Neuron (in vitro differentiated cells): ENCODE measurements around the gene IL10RA.

ENCODE experiments used
- H2AFZ ChIP-seq: one replicate; pipeline ENCODE4 v1.6.1; 2013; ENCODE audit warnings: low read depth, mild to moderate bottlenecking, inconsistent platforms, low read length, moderate library complexity
- H3K27me3 ChIP-seq: one replicate; pipeline ENCODE4 v1.6.1; 2013; ENCODE audit warnings: low read length; ENCODE audit not compliant: insufficient read depth
- H3K36me3 ChIP-seq: one replicate; pipeline ENCODE4 v1.6.1; 2013; ENCODE audit warnings: low read length; ENCODE audit not compliant: insufficient read depth
- H3K4me1 ChIP-seq: one replicate; pipeline ENCODE4 v1.6.1; 2013; ENCODE audit warnings: low read length; ENCODE audit not compliant: insufficient read depth
- H3K4me3 ChIP-seq: 2 replicates; pipeline ENCODE4 v1.5.1; 2013; ENCODE audit warnings: mild to moderate bottlenecking, low read length, moderate library complexity
- H3K9me3 ChIP-seq: one replicate; pipeline ENCODE4 v1.6.1; 2013; ENCODE audit warnings: low read length

The IL10RA gene

DNA sequence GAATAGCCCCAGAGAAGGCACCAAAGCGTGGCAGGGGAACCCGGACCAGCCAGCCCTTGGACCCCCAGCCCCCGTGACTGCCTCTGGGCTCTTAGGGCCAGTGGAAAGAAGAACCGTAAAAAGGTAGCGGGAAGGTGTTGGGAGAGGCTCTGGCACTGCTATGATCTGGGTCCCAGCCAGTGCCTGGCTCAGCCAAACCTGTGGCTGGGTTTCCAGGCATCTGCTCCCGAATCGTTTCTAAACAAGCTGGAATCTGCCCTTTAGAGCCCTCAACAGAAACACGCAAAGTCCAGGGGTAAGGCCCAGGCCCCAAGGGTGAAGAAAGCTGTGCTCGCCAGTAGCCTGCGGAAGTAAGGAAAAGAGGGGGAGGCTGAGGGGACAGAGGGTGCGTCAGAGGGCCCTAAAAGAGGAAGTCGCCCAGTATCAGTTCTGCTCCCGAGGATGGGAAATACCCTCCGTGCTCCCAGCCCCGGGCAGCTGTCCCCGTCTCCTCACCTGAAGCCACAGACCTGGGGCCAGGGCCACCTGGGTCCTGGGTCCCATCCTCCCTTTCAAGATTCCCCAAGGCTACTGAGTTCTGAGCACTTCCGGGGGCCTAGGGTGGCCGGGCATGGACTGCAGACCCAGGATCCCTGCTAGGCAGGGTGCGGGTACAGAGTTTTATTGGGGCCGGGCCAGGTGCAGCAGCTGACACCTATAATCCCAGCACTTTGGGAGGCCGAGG lies 24.7 kb downstream of the IL10RA start:
- H3K4me1 ChIP-seq: no peaks in the 10 kb centered on the region
- H3K27me3 ChIP-seq: peaks cover 3% of the 10 kb centered on the region
- H2AFZ ChIP-seq: no peak overlapping the region
- no peaks in the 10 kb centered on the region for H3K36me3 ChIP-seq
- H3K9me3 ChIP-seq: no peaks in the 10 kb centered on the region
- H3K4me3 ChIP-seq: no peak overlapping the region

DNA sequence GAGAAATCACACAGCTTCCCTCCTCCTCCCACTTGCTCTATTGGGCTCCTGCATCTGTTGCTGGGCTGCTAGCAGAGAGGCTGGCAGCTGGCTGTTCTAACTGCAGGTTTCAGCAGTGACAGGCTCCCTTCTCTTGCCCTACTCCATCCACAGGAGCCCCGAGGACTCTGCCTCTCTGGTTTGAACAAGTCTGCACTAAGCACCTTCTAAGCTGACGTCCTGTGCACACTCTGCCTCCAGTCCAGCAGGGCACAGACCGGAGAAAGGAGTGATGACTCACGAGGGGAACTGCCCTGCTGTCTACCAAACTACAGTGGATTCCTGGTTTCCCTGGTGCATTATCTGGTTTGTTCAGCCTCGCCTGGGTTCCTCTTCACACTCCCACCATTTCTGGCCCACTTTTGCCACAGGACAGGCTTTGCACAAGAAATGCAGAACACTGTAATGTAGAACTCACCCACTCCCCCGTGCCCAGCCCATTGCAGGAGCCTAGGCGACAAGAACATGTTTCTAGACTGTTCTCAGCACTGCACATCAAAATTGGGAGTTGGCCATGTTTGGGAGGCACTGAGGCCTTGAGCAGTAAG lies 26.0 kb downstream of the IL10RA start:
- H3K36me3 ChIP-seq: no peaks in the 10 kb centered on the region
- H3K9me3 ChIP-seq: no peaks in the 10 kb centered on the region
- peaks cover 6% of the 10 kb centered on the region for H3K27me3 ChIP-seq
- no peaks in the 10 kb centered on the region for H3K4me1 ChIP-seq
- no peak overlapping the region for H2AFZ ChIP-seq
- H3K4me3 ChIP-seq: no peak overlapping the region

DNA sequence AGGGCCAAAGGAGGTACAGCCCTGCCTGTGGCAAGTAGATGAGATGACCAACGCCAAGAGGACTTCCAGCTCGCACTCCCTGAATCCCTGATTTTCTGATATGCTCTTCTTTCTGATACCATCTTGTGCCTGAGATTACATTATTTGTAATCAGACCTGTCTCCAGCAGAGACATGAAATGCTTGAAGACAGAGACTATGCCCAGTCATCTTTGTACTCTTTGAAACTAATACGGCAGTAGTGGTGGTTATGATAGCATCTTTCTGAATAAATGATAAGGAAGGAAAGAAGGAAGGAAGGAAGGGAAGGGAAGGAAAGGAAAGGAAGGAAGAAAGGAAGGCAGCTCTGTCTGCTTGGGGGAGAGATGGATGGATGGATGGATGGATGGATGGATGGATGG lies 27.8 kb downstream of the IL10RA start:
- H3K9me3 ChIP-seq: no peaks in the 10 kb centered on the region
- peaks cover 11% of the 10 kb centered on the region for H3K27me3 ChIP-seq

DNA sequence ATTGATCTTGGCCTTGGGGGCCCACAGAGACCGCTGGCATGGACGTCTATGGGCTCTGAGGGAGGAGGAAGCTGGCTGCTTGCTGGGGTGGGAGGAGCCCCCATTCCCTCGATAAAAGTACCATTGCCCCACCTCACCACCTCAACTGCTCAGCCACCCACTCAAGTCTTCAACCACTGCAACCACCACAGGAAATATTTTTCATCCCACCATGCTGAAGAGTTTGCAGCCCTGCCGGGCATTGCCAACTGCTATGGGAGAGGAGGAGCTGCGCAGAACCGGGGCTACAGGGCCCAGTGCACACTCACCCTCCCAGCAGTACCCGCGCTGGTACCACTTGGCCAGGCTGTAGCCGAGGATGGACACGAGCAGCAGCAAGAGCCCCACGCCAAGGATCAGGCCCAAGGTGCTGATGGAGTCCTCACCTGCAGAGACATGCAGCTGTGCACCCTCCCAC lies 29.2 kb downstream of the IL10RA start:
- Histone ChIP-seq H3K4me3 (no peak overlapping the region), H3K36me3 (no peaks in the 10 kb centered on the region), H3K4me1 (no peaks in the 10 kb centered on the region), H3K27me3 (peaks cover 11% of the 10 kb centered on the region), H2AFZ (no peak overlapping the region), H3K9me3 (no peaks in the 10 kb centered on the region)

More for the DNA sequence above, 27.8 kb downstream of the IL10RA start:
- H3K36me3 ChIP-seq: no peaks in the 10 kb centered on the region
- H3K4me1 ChIP-seq: no peaks in the 10 kb centered on the region
- no peak overlapping the region for H2AFZ ChIP-seq
- no peak overlapping the region for H3K4me3 ChIP-seq

DNA sequence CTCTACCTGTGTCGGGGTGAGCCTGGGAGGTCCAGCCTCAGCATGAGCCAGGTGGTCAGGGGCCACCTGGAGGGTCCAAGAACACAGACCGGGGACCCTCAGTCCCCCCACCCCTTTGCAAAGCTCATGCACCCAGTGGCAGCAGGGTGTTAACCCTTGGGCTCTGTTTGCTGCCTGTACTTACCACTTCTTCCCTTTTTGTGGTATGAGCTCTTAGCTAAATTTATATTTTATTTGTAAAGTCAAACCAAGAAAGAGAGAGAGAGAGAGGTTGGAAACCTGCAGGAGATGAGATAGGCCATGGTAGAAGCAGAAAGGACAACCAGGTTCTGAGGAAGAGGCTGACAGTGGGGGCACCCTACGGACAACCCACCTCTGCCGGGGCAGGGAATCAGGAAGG lies 29.9 kb downstream of the IL10RA start:
- peaks cover 9% of the 10 kb centered on the region for H3K27me3 ChIP-seq
- H3K36me3 ChIP-seq: no peaks in the 10 kb centered on the region
- H3K9me3 ChIP-seq: no peaks in the 10 kb centered on the region
- H2AFZ ChIP-seq: no peak overlapping the region
- no peaks in the 10 kb centered on the region for H3K4me1 ChIP-seq
- no peak overlapping the region for H3K4me3 ChIP-seq

DNA sequence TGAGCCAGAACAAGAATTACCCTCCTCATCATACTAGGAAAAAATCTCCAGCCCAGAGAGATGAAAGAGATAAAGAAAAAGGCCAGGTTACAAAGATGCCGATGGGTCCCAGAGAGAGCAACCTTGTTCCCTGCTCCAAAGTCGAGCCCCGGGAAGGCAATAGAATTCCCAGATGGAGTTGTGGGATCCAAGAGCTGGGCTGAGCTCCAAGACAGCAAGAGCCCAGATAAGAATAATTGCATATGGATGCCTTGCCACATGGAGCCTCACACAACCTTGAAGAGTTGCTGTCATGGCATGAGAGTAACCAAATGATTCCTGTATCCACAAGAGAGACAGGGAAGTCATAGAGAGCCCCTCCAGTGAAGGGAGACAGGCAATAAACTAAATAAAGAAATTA lies 30.9 kb downstream of the IL10RA start:
- H3K4me1 ChIP-seq: no peaks in the 10 kb centered on the region
- H2AFZ ChIP-seq: no peak overlapping the region

DNA sequence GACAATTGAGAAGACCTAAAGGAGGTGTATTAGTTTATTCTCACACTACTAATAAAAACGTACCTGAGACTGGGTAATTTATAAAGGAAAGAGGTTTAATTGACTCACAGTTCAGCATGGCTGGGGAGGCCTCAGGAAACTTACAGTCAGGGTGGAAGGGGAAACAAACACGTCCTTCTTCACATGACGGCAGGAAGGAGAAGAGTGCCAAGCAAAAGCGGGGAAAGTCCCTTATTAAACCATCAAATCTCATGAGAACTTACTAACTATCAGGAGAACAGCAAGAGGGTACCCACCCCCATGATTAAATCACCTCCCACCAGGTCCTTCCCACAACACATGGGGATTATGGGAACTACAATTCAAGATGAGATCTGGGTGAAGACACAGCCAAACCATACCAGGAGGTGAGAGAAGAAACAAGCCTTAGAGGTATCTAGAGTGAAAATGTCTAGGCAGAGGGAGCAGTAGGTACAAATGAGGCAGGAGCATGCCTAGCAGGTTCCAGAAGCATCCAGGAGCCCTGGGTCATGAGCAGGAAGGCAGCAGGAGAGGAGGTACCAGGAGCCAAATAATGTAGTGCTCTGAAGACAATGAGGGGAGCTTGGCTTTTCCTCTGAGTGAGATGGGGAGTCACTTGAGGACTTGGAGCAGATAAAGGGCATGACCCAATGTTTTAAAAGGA lies 31.6 kb downstream of the IL10RA start:
- Histone ChIP-seq H3K36me3 (no peaks in the 10 kb centered on the region), H3K9me3 (no peaks in the 10 kb centered on the region)

More for the DNA sequence above, 30.9 kb downstream of the IL10RA start:
- Histone ChIP-seq H3K27me3 (peaks cover 8% of the 10 kb centered on the region), H3K4me3 (no peak overlapping the region), H3K36me3 (no peaks in the 10 kb centered on the region), H3K9me3 (no peaks in the 10 kb centered on the region)

DNA sequence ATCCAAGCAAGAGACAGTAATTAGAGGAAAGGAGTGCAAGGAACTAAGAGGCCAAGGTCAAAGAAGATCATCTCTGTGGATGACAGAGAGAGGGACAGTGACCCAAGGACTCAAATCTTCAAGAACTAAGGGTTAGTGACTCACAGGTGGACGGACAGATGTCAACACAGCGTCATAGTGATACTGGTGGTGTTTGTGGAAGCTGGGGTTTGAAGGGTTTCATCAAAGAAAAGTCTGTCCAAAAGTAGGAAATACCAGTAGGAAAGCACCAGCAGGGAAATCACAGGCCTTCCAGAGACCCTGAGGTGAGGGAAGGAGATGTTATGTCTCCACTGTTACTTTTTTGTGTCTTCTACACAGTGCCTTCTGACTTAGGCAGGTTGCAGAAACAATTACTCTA lies 32.2 kb downstream of the IL10RA start:
- Histone ChIP-seq H3K4me1 (no peaks in the 10 kb centered on the region), H3K4me3 (no peak overlapping the region), H3K27me3 (peaks cover 8% of the 10 kb centered on the region), H2AFZ (no peak overlapping the region), H3K9me3 (no peaks in the 10 kb centered on the region), H3K36me3 (no peaks in the 10 kb centered on the region)

More for the DNA sequence above, 31.6 kb downstream of the IL10RA start:
- Histone ChIP-seq H3K4me3 (no peak overlapping the region), H2AFZ (no peak overlapping the region), H3K4me1 (no peaks in the 10 kb centered on the region), H3K27me3 (peaks cover 8% of the 10 kb centered on the region)

DNA sequence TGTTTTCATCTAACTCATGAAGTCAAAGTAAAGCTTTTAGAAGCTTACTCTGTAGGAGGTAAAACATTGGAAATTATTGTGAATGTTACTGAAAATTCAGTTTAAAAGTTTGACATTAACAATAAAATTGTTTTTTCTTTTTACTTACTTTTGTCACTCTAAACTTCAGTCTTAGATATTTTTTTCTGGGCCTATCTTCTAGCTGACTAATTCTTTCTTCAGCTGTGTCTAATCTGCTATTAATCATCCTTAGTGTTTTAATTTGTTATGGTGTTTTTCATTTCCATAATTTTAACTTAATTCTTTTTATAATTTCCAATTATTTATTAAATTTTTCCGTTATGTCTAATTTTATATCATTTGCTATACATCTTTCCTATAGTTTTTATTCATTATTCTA lies 35.0 kb downstream of the IL10RA start:
- peaks cover 8% of the 10 kb centered on the region for H3K27me3 ChIP-seq
- no peaks in the 10 kb centered on the region for H3K9me3 ChIP-seq
- no peak overlapping the region for H2AFZ ChIP-seq
- H3K4me3 ChIP-seq: no peak overlapping the region
- no peaks in the 10 kb centered on the region for H3K36me3 ChIP-seq
- no peaks in the 10 kb centered on the region for H3K4me1 ChIP-seq

DNA sequence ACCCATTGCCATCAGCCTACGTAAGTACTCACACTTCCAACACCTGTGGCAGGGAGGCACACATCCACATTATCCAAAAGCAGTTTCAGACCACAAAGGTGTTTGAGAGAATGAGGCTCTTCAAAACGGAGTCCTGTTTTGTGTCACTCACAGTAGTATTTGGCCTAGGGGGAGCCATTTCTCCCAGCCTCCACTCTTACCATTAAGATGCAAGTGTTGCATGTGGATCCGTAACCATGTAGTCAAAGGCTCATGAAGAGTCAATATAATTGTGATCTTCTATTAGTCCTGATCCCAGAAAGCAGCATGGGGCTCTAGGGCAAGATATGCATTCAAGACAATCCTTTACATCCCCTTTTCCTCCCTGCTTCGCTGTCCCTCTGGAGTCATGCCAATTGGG lies 41.5 kb downstream of the IL10RA start:
- H3K4me3 ChIP-seq: no peak overlapping the region
- no peaks in the 10 kb centered on the region for H3K36me3 ChIP-seq
- no peaks in the 10 kb centered on the region for H3K4me1 ChIP-seq
- no peaks in the 10 kb centered on the region for H3K27me3 ChIP-seq
- H2AFZ ChIP-seq: no peak overlapping the region
- H3K9me3 ChIP-seq: no peaks in the 10 kb centered on the region

DNA sequence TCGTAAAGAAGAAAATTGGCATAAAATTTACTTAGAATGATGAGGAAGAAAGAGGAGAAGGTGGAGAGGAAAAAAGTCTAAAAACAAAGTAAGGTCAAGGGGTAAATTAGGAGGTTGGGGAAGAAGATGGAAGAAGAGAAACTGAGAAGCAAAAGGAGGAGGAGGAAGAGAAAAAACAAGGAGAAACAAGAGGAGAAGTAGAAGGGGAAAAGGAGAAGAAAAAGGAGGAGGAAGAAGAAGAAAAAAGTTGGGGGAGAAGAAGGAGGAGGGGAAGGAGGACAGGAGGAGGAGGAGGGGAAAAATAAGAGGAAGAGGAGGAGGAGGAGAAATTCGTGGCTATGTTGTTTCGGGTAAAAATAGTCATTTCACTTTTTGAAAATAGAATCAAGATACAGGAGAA lies 42.4 kb downstream of the IL10RA start:
- H3K27me3 ChIP-seq: no peaks in the 10 kb centered on the region
- no peak overlapping the region for H3K4me3 ChIP-seq
- no peak overlapping the region for H2AFZ ChIP-seq
- H3K9me3 ChIP-seq: no peaks in the 10 kb centered on the region
- no peaks in the 10 kb centered on the region for H3K36me3 ChIP-seq
- H3K4me1 ChIP-seq: no peaks in the 10 kb centered on the region

DNA sequence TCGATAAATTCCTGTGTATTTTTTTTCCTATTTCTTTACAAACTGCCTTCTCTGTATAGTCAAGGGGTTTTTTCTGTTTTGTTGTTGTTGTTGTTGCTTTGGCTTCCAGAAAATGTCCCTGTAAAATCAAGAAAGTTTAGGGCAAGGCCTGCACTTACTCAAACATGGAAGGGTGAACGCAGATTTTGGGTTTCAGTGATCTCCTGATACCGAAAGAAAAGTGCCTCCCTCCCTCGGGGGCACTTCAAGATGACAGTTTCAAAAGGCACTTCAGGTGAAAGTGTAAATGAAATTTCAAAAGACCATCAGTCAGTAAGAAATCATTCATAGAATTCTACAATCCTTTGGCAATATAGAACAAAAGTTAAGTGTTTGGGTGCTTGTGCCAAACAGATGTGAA lies 47.2 kb downstream of the IL10RA start:
- peaks cover 2% of the 10 kb centered on the region for H3K27me3 ChIP-seq
- H2AFZ ChIP-seq: no peak overlapping the region
- H3K9me3 ChIP-seq: no peaks in the 10 kb centered on the region
- no peak overlapping the region for H3K4me3 ChIP-seq
- no peaks in the 10 kb centered on the region for H3K36me3 ChIP-seq
- H3K4me1 ChIP-seq: no peaks in the 10 kb centered on the region

DNA sequence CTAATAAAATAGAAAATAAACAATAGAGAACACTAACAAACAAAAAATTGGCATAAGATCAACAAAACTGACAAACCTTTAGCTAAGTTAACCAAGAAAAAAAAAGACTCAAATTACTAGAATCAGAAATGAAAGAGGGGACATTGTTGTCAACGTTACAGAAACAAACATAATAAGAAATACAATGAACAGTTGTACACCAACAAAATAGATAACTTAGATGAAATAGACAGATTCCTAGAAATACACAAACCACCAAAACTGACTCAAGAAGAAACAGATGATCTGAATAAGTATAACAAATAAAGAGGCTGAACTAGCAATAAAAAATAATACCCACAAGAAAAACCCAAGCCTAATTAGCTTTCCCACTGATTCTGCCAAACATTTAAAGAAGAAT lies 55.9 kb downstream of the IL10RA start:
- peaks cover 4% of the 10 kb centered on the region for H3K27me3 ChIP-seq
- H2AFZ ChIP-seq: no peak overlapping the region
- H3K4me3 ChIP-seq: no peak overlapping the region
- no peaks in the 10 kb centered on the region for H3K9me3 ChIP-seq
- no peaks in the 10 kb centered on the region for H3K36me3 ChIP-seq
- H3K4me1 ChIP-seq: no peaks in the 10 kb centered on the region
